Breast epithelium (tissue), 4 donors: Measurements from ENCODE around the gene SPATA9. TPM values are rescaled to one million over a fixed set of nuclear protein-coding genes. Genes with fewer than 3 reads are reported as not detected.

Source experiments
- DNase-seq, 2 donors: peaks; one replicate each; pipeline ENCODE4 v3.0.0-alpha.2; 2019; ENCODE audit warnings: low spot score in 2 of 2
- H3K27ac ChIP-seq, 2 donors: fragments of 200-600 bp; sonication (generic) in 1 of 2; one replicate each; pipeline ENCODE4 v1.5.1; 2016 to 2019; ENCODE audit warnings: mild to moderate bottlenecking in 1 of 2
- H3K27me3 ChIP-seq, 2 donors: fragments of 200-600 bp; sonication (generic) in 1 of 2; one replicate each; pipeline versions ENCODE4 v1.5.1 to v1.6.0; 2017 to 2019; ENCODE audit warnings: control low read depth in 1 of 2, mild to moderate bottlenecking in 1 of 2
- H3K36me3 ChIP-seq: fragments of 200-600 bp; one replicate; pipeline ENCODE4 v1.5.1; 2019
- H3K4me1 ChIP-seq, 2 donors: fragments of 200-600 bp; sonication (generic); one replicate each; pipeline ENCODE4 v1.5.1; 2016 to 2019; ENCODE audit warnings: control low read depth in 1 of 2
- H3K4me3 ChIP-seq, 3 donors: fragments of 200-600 bp; sonication (generic); 1 replicate in 2 of 3; 2 replicates in 1 of 3; pipeline ENCODE4 v1.5.1; 2016 to 2019; ENCODE audit warnings: mild to moderate bottlenecking in 3 of 3, moderate library complexity in 2 of 3
- H3K9me3 ChIP-seq, 2 donors: fragments of 200-600 bp; sonication (generic) in 1 of 2; one replicate each; pipeline ENCODE4 v1.5.1; 2016 to 2019; ENCODE audit warnings: control low read depth in 1 of 2
- POLR2A ChIP-seq: fragments of 450-650 bp; IDR thresholded peaks from one replicate; pipeline ENCODE4 v1.6.1; 2016; ENCODE audit warnings: antibody characterized with exemption, mild to moderate bottlenecking, moderate library complexity
- POLR2AphosphoS5 ChIP-seq, 3 donors: sonication (generic); formaldehyde crosslinking; IDR thresholded peaks; one replicate each; pipeline ENCODE4 v1.6.1; 2017; ENCODE audit warnings: antibody characterized with exemption in 3 of 3
- intact Hi-C: fragments of 100-400 bp; cut with DNase I; formaldehyde crosslinking; loops from one replicate; pipeline ENCODE4 v1.15.1; 2023; ENCODE audit warnings: low total_unique reads
- total RNA-seq, 3 donors: library from RNA; depleted of rRNA; stranded (reverse); fragments of >200 nt; gene quantifications; one replicate each; pipeline ENCODE4 v1.1.0, GENCODE V29; 2016
- TF ChIP-seq, protein P1 (sequence below), 3 donors: fragments of 450-650 bp; IDR thresholded peaks; one replicate each; pipeline ENCODE4 v1.5.1; 2016 to 2017; ENCODE audit warnings: antibody characterized with exemption in 3 of 3, mild to moderate bottlenecking in 3 of 3, moderate library complexity in 3 of 3

The SPATA9 gene
- total RNA-seq, 3 donors from 2014 or later = 0.32 to 0.33 TPM; not detected in 1

- no peak overlapping the region for H3K27ac ChIP-seq
- H3K27me3 ChIP-seq = no peaks in the 10 kb centered on the region
- TF ChIP-seq POLR2AphosphoS5 (IDR thresholded peaks at IDR 0.05) (no peak), POLR2A (no peak)
- TF ChIP-seq, protein P1, sequence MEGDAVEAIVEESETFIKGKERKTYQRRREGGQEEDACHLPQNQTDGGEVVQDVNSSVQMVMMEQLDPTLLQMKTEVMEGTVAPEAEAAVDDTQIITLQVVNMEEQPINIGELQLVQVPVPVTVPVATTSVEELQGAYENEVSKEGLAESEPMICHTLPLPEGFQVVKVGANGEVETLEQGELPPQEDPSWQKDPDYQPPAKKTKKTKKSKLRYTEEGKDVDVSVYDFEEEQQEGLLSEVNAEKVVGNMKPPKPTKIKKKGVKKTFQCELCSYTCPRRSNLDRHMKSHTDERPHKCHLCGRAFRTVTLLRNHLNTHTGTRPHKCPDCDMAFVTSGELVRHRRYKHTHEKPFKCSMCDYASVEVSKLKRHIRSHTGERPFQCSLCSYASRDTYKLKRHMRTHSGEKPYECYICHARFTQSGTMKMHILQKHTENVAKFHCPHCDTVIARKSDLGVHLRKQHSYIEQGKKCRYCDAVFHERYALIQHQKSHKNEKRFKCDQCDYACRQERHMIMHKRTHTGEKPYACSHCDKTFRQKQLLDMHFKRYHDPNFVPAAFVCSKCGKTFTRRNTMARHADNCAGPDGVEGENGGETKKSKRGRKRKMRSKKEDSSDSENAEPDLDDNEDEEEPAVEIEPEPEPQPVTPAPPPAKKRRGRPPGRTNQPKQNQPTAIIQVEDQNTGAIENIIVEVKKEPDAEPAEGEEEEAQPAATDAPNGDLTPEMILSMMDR (IDR thresholded peaks at IDR 0.05) = no peak
- no peaks in the 10 kb centered on the region for H3K36me3 ChIP-seq
- H3K9me3 ChIP-seq = no peaks in the 10 kb centered on the region
- no peaks in the 10 kb centered on the region for H3K4me1 ChIP-seq
- intact Hi-C loops = no loop called here
- H3K4me3 ChIP-seq = no peak overlapping the region
- DNase-seq = no peak
Observed at GRCh38 chr5:95655575-95655974, 27.2 kb downstream of the SPATA9 start.

DNA sequence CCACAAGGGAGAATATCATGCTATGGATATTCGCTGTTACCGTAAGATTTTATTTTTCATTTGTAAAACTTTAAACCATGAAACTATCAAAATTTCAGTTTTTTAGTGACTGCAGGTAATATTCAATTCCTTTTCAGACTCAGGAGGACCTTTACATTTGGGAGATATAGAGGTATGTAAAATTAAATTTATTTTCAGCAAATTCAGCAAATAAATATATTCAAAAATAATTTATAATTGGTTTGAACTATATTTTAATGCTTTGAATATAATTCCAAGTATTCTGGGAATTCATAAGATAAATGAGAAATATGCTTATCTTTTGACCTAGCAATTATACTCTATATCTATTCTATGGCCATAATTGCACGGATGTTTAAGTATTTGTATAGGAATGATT lies 28.6 kb downstream of the SPATA9 start:
- Histone ChIP-seq H3K27me3 (no peaks in the 10 kb centered on the region), H3K36me3 (no peaks in the 10 kb centered on the region), H3K27ac (no peak overlapping the region), H3K4me1 (no peaks in the 10 kb centered on the region), H3K4me3 (no peak overlapping the region), H3K9me3 (no peaks in the 10 kb centered on the region)
- TF ChIP-seq, protein P1 (IDR thresholded peaks at IDR 0.05) = no peak
- TF ChIP-seq POLR2AphosphoS5 (IDR thresholded peaks at IDR 0.05) = no peak
- no peak for TF ChIP-seq POLR2A
- intact Hi-C loops = no loop called here
- no peak for DNase-seq

DNA sequence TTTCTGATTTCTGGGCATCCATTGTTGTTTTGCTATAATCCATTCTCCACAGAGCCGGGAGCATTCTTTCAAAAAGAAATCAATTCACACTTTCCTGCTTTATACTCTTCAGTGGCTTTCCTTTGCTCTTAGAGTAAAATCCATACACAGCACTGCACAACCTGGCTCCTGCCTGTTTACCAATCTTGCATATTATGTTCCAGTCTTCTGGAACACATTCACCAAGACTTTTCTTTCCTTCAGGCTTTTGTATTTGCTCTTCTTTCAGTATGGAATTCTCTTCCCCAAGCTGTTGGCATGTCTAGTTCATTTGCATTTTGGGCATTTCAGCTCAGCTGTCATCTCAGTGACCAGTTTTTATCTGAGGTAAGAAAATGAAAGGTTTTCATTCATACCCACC lies 29.9 kb downstream of the SPATA9 start:
- DNase-seq = no peak
- no peaks in the 10 kb centered on the region for H3K27me3 ChIP-seq
- H3K4me3 ChIP-seq = no peak overlapping the region
- no peak overlapping the region for H3K27ac ChIP-seq
- TF ChIP-seq POLR2A (no peak), POLR2AphosphoS5 (IDR thresholded peaks at IDR 0.05) (no peak)
- TF ChIP-seq, protein P1 (IDR thresholded peaks at IDR 0.05) = no peak
- H3K36me3 ChIP-seq = no peaks in the 10 kb centered on the region
- no peaks in the 10 kb centered on the region for H3K9me3 ChIP-seq
- H3K4me1 ChIP-seq = no peaks in the 10 kb centered on the region
- intact Hi-C loops = no loop called here

GRCh38 chr5:95649842-95650620 lies 32.8 kb downstream of the SPATA9 start:
- TF ChIP-seq, protein P1 (IDR thresholded peaks at IDR 0.05) = no peak
- Histone ChIP-seq H3K36me3 (no peaks in the 10 kb centered on the region), H3K27ac (no peak overlapping the region), H3K27me3 (no peaks in the 10 kb centered on the region), H3K4me3 (no peak overlapping the region), H3K9me3 (no peaks in the 10 kb centered on the region), H3K4me1 (no peaks in the 10 kb centered on the region)
- no peak for DNase-seq
- intact Hi-C loops = no loop called here

GRCh38 chr5:95649274-95649673 lies 33.5 kb downstream of the SPATA9 start:
- intact Hi-C loops = no loop called here
- Histone ChIP-seq H3K4me1 (no peaks in the 10 kb centered on the region), H3K9me3 (no peaks in the 10 kb centered on the region), H3K27me3 (no peaks in the 10 kb centered on the region), H3K27ac (no peak overlapping the region), H3K4me3 (no peak overlapping the region), H3K36me3 (no peaks in the 10 kb centered on the region)
- no peak for DNase-seq
- TF ChIP-seq POLR2A (no peak), POLR2AphosphoS5 (IDR thresholded peaks at IDR 0.05) (no peak)
- TF ChIP-seq, protein P1 (IDR thresholded peaks at IDR 0.05) = no peak
